ENCODE results near the gene GOLIM4.

GOLIM4 gene

DNA sequence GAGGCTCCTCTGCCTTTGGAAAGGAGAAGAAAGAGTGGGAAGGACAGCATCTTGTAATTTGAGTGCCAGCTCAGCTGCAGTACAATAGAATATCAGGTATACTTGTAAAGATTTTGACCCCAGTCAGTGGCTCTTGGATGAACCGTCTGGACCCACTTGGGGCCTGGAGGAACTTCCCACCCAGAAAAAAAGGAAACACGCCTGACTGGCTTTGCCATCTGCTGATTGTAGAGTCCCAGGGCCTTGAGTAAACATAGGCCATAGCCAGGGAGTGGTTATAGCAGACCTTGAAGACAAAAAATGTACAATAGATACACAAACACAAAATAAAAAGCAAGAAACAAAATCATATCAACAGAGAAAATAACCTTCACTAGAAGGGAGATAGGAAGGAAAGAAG, 112.1 kb downstream of the GOLIM4 start:
- Histone ChIP-seq H3K36me3 (ENCODE audit: control insufficient read depth, insufficient read depth, low read length) (no peaks in the 10 kb centered on the region), H3K9me3 (ENCODE audit: control insufficient read depth, insufficient read depth, low read depth, low read length) (no peaks in the 10 kb centered on the region), H3K27me3 (ENCODE audit: control insufficient read depth, insufficient read depth, low read length) (no peaks in the 10 kb centered on the region), H3K4me1 (ENCODE audit: control insufficient read depth, insufficient read depth, low read length) (no peaks in the 10 kb centered on the region), H3K4me3 (ENCODE audit: low read depth, low read length) (no peak overlapping the region), H3K27ac (ENCODE audit: low read depth, low read length) (no peak overlapping the region), H3K9ac (ENCODE audit: low read length) (no peak overlapping the region)

DNA sequence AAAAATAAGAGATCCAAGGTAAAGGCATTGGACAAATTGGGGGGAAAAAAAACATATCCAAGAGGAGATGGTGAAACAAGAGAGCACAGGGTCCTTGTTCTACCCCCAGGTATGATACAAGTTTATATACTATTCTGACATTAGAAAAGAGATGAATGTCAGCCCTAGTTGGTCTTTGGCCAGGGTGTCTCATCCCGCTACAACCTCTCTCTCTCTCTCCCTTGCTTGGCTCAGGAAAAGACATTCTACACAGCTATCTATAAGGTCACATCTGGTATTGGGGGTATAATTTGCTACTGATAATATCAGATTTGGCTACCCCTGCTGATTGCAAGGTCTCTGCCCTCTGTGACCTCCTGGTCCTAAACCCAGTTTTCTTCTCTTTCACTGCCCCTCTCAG, 117.2 kb downstream of the GOLIM4 start:
- H3K9ac ChIP-seq (ENCODE audit: low read length) = no peak overlapping the region
- H3K9me3 ChIP-seq (ENCODE audit: control insufficient read depth, insufficient read depth, low read depth, low read length) = no peaks in the 10 kb centered on the region
- no peaks in the 10 kb centered on the region for H3K27me3 ChIP-seq (ENCODE audit: control insufficient read depth, insufficient read depth, low read length)
- H3K4me1 ChIP-seq (ENCODE audit: control insufficient read depth, insufficient read depth, low read length) = no peaks in the 10 kb centered on the region
- no peak overlapping the region for H3K4me3 ChIP-seq (ENCODE audit: low read depth, low read length)
- no peak overlapping the region for H3K27ac ChIP-seq (ENCODE audit: low read depth, low read length)
- no peaks in the 10 kb centered on the region for H3K36me3 ChIP-seq (ENCODE audit: control insufficient read depth, insufficient read depth, low read length)

DNA sequence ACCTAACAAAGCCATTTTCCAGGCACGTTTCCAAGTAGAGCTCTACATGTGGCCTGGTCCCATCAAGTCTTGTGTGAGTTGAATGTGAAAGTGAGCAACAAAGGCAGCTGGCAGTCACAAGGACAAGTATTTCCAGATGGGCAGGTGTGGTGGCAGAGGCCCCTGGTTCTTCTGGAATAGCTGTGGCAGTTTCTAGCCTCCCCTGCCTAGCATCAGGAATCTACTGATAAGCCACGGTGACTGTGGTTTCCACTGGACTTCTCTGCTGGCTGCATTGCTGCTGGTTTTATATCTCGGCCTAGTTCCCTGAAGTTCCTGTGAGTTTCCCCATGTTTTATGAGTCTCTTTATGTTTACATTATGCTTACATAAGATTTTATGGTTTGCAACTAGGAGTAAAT, 117.7 kb downstream of the GOLIM4 start:
- Histone ChIP-seq H3K27me3 (ENCODE audit: control insufficient read depth, insufficient read depth, low read length) (no peaks in the 10 kb centered on the region), H3K4me1 (ENCODE audit: control insufficient read depth, insufficient read depth, low read length) (no peaks in the 10 kb centered on the region), H3K4me3 (ENCODE audit: low read depth, low read length) (no peak overlapping the region), H3K9me3 (ENCODE audit: control insufficient read depth, insufficient read depth, low read depth, low read length) (no peaks in the 10 kb centered on the region), H3K36me3 (ENCODE audit: control insufficient read depth, insufficient read depth, low read length) (no peaks in the 10 kb centered on the region), H3K9ac (ENCODE audit: low read length) (no peak overlapping the region), H3K27ac (ENCODE audit: low read depth, low read length) (no peak overlapping the region)

DNA sequence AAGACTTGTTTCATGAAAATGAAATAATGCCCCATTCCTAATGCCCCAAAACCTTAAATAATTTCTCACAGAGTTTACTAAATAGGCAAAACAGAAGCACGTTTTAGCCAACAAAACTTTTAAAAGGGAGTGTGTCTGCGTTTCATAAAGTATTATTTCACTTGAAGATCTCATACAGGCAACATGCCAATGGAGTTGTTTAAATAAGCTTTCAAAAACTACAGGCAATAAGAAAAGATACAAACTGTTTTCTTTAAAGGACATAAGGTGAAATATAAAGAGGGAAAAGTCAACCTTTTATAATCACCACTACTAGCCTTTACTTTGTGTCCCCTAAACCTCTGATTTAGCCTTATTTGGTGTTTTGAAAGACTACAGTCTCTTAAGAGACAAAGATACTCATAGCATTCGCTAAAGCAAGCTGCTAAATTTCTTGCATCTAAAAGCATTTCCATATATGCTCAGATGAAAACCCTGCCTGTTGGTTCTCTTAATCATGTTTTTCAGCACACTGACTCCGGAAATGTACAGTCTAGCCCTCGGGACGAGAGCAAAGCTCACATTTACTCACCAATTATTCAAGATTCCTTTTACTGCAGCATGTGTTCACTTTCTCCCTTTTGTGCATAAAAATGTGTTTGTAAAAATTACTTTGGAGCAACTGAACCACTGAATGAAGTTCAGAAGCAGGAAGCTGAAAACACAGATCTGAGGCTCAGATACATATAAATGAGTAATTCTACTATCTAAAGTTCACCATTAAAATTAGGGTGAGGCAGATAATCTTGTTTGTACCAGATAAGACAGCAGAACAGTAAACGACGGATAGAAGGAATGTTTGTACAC, 119.0 kb downstream of the GOLIM4 start:
- no peaks in the 10 kb centered on the region for H3K27me3 ChIP-seq (ENCODE audit: control insufficient read depth, insufficient read depth, low read length)
- H3K9ac ChIP-seq (ENCODE audit: low read length) = no peak overlapping the region
- no peaks in the 10 kb centered on the region for H3K36me3 ChIP-seq (ENCODE audit: control insufficient read depth, insufficient read depth, low read length)
- H3K27ac ChIP-seq (ENCODE audit: low read depth, low read length) = no peak overlapping the region
- H3K4me1 ChIP-seq (ENCODE audit: control insufficient read depth, insufficient read depth, low read length) = no peaks in the 10 kb centered on the region
- no peak overlapping the region for H3K4me3 ChIP-seq (ENCODE audit: low read depth, low read length)
- H3K9me3 ChIP-seq (ENCODE audit: control insufficient read depth, insufficient read depth, low read depth, low read length) = no peaks in the 10 kb centered on the region

DNA sequence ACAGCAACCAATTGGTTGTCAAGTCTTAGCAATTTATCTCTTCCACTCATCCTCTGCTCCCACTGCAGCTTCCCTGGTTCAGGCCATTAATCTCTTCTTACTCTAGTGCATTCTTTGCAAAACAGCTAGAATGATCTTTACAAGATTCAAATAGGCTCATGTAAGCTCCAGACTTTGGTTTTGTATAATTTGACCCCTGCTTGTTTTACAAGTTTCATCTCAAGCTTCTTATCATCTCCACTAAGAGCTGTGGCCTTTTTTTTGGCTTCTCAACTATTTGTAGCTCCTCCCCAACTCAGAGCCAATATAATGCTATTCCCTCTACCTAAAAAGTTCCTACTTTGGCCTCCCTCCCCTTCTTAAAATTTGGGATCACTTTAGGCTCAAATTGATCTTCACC, 121.8 kb downstream of the GOLIM4 start:
- H3K4me3 ChIP-seq (ENCODE audit: low read depth, low read length) = no peak overlapping the region
- H3K36me3 ChIP-seq (ENCODE audit: control insufficient read depth, insufficient read depth, low read length) = no peaks in the 10 kb centered on the region
- no peak overlapping the region for H3K27ac ChIP-seq (ENCODE audit: low read depth, low read length)
- H3K4me1 ChIP-seq (ENCODE audit: control insufficient read depth, insufficient read depth, low read length) = no peaks in the 10 kb centered on the region
- H3K27me3 ChIP-seq (ENCODE audit: control insufficient read depth, insufficient read depth, low read length) = no peaks in the 10 kb centered on the region
- no peaks in the 10 kb centered on the region for H3K9me3 ChIP-seq (ENCODE audit: control insufficient read depth, insufficient read depth, low read depth, low read length)
- no peak overlapping the region for H3K9ac ChIP-seq (ENCODE audit: low read length)

DNA sequence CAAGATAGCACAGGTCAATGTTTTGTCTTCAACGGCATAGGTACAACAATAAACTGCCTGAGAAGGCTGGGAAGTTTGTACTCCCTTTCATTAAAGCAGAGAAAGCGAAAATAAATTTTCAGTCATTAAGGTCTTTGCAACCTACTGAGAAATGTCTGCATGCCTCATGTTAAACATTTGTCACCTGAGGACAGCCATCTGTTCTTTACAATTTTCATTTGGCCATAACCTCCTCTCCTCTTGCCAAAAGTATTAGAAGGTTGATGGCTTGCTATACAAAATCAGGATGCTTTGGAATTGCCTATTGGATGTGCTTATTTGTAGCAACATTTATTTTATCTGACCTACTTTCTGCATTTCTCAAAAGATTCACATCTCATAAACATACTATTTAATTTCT, 122.7 kb downstream of the GOLIM4 start:
- Histone ChIP-seq H3K4me1 (ENCODE audit: control insufficient read depth, insufficient read depth, low read length) (no peaks in the 10 kb centered on the region), H3K9me3 (ENCODE audit: control insufficient read depth, insufficient read depth, low read depth, low read length) (no peaks in the 10 kb centered on the region), H3K4me3 (ENCODE audit: low read depth, low read length) (no peak overlapping the region), H3K36me3 (ENCODE audit: control insufficient read depth, insufficient read depth, low read length) (no peaks in the 10 kb centered on the region), H3K27ac (ENCODE audit: low read depth, low read length) (no peak overlapping the region), H3K9ac (ENCODE audit: low read length) (no peak overlapping the region), H3K27me3 (ENCODE audit: control insufficient read depth, insufficient read depth, low read length) (no peaks in the 10 kb centered on the region)

DNA sequence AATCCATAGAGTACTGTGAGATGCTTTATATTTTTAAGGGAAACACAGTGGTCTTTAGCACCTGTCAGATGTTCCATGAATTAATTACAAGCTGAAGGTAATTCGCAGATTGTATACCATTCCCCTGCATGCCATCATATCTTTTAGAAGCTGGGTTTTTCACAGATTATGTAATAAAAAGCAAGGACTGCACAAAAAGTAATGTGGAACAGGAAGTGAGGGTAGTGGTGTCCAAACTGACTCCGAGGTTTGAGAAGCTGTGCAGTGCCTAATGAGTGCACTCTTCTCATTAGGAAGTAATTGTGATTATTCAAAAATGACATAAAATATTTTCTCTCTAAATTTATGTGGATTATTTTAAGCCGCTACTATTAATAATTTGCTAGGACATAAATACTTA, 123.2 kb downstream of the GOLIM4 start:
- Histone ChIP-seq H3K27me3 (ENCODE audit: control insufficient read depth, insufficient read depth, low read length) (no peaks in the 10 kb centered on the region), H3K4me3 (ENCODE audit: low read depth, low read length) (no peak overlapping the region), H3K36me3 (ENCODE audit: control insufficient read depth, insufficient read depth, low read length) (no peaks in the 10 kb centered on the region), H3K4me1 (ENCODE audit: control insufficient read depth, insufficient read depth, low read length) (no peaks in the 10 kb centered on the region), H3K9me3 (ENCODE audit: control insufficient read depth, insufficient read depth, low read depth, low read length) (no peaks in the 10 kb centered on the region), H3K9ac (ENCODE audit: low read length) (no peak overlapping the region), H3K27ac (ENCODE audit: low read depth, low read length) (no peak overlapping the region)

DNA sequence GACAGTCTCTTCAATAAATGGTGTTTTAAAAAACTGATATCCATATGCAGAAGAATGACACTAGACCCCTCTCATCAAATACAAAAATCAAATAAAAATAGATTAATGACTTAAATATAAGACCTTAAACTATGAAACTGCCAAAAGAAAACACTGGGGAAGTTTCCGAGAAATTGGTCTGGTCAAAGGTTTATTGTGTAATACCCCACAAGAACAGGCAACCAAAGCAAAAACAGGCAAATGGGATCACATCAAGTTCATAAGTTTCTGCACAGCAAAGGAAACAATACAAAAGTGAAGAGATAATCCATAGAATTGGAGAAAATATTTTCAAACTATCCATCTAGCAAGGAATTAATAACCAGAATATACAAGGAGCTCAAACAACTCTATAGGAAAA, 126.2 kb downstream of the GOLIM4 start:
- no peaks in the 10 kb centered on the region for H3K27me3 ChIP-seq (ENCODE audit: control insufficient read depth, insufficient read depth, low read length)
- no peak overlapping the region for H3K9ac ChIP-seq (ENCODE audit: low read length)
- H3K36me3 ChIP-seq (ENCODE audit: control insufficient read depth, insufficient read depth, low read length) = no peaks in the 10 kb centered on the region
- H3K4me3 ChIP-seq (ENCODE audit: low read depth, low read length) = no peak overlapping the region
- no peaks in the 10 kb centered on the region for H3K9me3 ChIP-seq (ENCODE audit: control insufficient read depth, insufficient read depth, low read depth, low read length)
- no peaks in the 10 kb centered on the region for H3K4me1 ChIP-seq (ENCODE audit: control insufficient read depth, insufficient read depth, low read length)
- H3K27ac ChIP-seq (ENCODE audit: low read depth, low read length) = no peak overlapping the region

DNA sequence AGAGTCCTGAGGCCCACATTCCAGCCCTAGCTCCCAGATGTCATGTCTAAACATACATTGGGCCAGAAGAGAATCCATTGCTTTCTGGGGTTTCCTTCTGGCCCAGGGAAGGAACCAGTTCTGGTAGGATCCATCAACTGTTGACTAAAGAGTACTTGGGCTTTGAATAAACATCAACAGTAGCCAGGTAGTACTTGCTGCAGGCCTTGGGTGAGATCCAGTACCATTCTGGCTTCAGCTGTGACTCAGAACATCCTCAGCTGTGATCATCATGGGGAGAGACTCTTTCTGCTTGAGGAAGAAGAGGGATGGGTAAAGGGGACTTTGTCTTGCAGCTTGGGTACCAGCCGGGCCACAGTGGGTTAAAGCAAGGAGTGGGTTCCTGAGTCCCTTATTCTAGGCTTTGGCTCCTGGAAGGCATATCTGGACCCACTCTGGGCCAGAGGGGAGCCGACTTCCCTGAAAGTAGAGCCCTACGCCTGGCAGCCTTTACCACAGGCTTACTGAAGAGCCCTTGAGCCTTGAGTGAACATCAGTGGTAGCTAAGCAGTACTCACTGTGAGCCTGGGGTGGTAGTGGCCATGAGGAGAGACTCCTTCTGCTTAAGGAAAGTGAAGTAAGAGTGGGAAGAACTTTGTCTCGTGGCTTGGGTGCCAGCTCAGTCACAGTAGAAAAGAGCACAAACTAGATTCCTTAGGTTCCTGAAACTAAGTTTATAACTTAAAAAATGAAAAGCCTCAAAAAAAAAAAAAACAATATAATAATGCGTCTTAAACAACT, 128.3 kb downstream of the GOLIM4 start:
- Histone ChIP-seq H3K4me3 (ENCODE audit: low read depth, low read length) (no peak overlapping the region), H3K27me3 (ENCODE audit: control insufficient read depth, insufficient read depth, low read length) (no peaks in the 10 kb centered on the region)

More for the DNA sequence above, 128.3 kb downstream of the GOLIM4 start:
- no peak overlapping the region for H3K27ac ChIP-seq (ENCODE audit: low read depth, low read length)
- no peaks in the 10 kb centered on the region for H3K36me3 ChIP-seq (ENCODE audit: control insufficient read depth, insufficient read depth, low read length)
- H3K4me1 ChIP-seq (ENCODE audit: control insufficient read depth, insufficient read depth, low read length) = no peaks in the 10 kb centered on the region
- H3K9ac ChIP-seq (ENCODE audit: low read length) = no peak overlapping the region
- no peaks in the 10 kb centered on the region for H3K9me3 ChIP-seq (ENCODE audit: control insufficient read depth, insufficient read depth, low read depth, low read length)

All from HUES6 (cell line).